ENCODE measurements around the gene COG1.

Gene COG1

DNA sequence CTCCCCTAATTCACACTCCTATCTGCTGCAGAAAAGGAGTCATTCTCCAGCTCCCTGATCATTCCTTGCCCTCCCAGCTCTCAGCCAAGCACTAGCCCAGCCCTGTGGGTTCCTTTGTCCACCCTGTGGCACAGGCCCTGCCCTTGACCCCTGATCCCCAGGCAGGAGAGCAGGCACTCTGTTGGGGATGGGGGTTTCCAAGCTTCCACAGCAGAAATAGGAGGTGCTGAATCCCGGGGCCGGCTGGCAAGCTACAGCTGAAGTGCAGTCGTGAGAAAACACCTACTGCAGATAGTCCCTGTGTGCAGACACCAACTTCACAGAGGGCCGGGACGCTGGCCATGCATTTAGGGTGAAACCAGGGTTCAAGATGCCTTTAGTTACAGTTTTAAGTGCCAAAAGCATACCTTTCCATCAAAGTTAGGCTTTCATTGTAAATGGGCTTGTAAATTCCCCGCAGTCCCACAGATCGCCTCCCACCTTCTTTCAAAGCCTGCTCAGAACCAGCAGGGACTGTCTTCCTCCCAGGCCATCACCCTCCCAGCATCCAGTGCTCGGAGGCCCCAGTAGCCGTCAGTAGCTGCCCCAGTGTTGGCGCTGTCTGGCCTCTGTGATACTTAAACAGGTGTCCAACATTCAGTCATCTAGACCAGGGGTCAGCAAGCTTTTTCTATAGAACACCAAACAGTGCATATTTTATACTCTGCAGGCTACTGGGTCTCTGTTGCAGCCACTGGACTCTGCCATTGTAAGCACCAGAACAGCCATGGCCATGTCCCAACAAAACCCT, 58.2 kb downstream of the COG1 start:
- Histone ChIP-seq H3K36me3 (ENCODE audit: control insufficient read depth in 1 of 2, insufficient read depth in 2 of 2, low read depth in 1 of 2, low read length in 2 of 2) (peaks cover 11 to 12% of the 10 kb centered on the region in 2 experiments), H2AK5ac (ENCODE audit: low read length, severe bottlenecking) (no peak overlapping the region), H4K91ac (ENCODE audit: low read length) (no peak overlapping the region), H2BK120ac (ENCODE audit: low read depth, low read length) (no peak overlapping the region), H3K4me2 (ENCODE audit: low read length, poor library complexity, severe bottlenecking) (no peak overlapping the region), H3K18ac (ENCODE audit: low read depth in 1 of 2, low read length in 2 of 2) (no peak overlapping the region), H3K4me3 (ENCODE audit: insufficient read depth in 1 of 2, low read depth in 1 of 2, low read length in 2 of 2) (no peak overlapping the region), H2BK5ac (ENCODE audit: low read depth, low read length, poor library complexity, severe bottlenecking) (no peak overlapping the region), H2AFZ (ENCODE audit: low read depth, low read length) (no peak overlapping the region), H3K9me3 (ENCODE audit: control insufficient read depth, low read length) (no peaks in the 10 kb centered on the region), H3K4ac (ENCODE audit: low read depth in 1 of 2, low read length in 2 of 2) (no peak overlapping the region), H2BK15ac (ENCODE audit: low read depth, poor library complexity, severe bottlenecking) (no peak overlapping the region), H3K79me1 (replicated peaks; ENCODE audit: low read length, poor library complexity, severe bottlenecking) (no peaks in the 10 kb centered on the region), H3K9ac (ENCODE audit: low read length) (no peak overlapping the region), H3K27ac (ENCODE audit: low read length, poor library complexity, severe bottlenecking) (no peak overlapping the region), H3K27me3 (ENCODE audit: control insufficient read depth in 1 of 2, insufficient read depth in 1 of 2, low read length in 2 of 2) (peaks cover 0 to 39% of the 10 kb centered on the region in 2 experiments), H3K23ac (ENCODE audit: low read length in 2 of 2) (no peak overlapping the region), H2BK12ac (ENCODE audit: low read length in 2 of 2) (no peak overlapping the region), H3K14ac (ENCODE audit: low read length in 2 of 2) (no peak overlapping the region), H3K4me1 (ENCODE audit: control insufficient read depth, insufficient read depth, low read depth, low read length) (no peaks in the 10 kb centered on the region), H4K8ac (ENCODE audit: low read length) (no peak overlapping the region)
- 90% methylated on average over 10 of the region's 10 CpGs for WGBS
- no peak for DNase-seq

DNA sequence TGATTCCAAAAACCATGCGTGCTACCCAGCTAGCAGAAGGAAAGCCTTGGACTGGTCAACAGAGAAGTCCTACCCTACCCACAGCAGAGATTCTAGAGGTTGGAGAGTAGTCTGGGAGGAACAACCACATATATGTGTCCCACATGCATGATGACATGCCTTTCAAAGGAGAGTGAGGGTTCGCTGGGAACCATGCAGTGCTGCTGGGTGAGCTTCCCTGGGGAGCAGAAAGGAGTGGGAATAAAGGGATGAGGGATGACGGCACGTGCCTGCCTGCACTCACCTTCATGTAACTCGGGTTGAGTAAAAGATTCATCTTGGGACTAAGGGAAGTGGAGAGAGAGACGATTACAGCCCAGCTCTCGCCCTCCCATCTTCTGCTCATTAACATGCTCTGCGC, 59.0 kb downstream of the COG1 start:
- Histone ChIP-seq H2AFZ (ENCODE audit: low read depth, low read length) (no peak overlapping the region), H4K91ac (ENCODE audit: low read length) (no peak overlapping the region), H3K27me3 (ENCODE audit: control insufficient read depth in 1 of 2, insufficient read depth in 1 of 2, low read length in 2 of 2) (peaks cover 0 to 42% of the 10 kb centered on the region in 2 experiments), H3K27ac (ENCODE audit: low read length, poor library complexity, severe bottlenecking) (no peak overlapping the region), H3K9me3 (ENCODE audit: control insufficient read depth, low read length) (no peaks in the 10 kb centered on the region), H2BK12ac (ENCODE audit: low read length in 2 of 2) (no peak overlapping the region), H4K8ac (ENCODE audit: low read length) (no peak overlapping the region), H3K23ac (ENCODE audit: low read length in 2 of 2) (no peak overlapping the region), H2AK5ac (ENCODE audit: low read length, severe bottlenecking) (no peak overlapping the region), H3K4me2 (ENCODE audit: low read length, poor library complexity, severe bottlenecking) (no peak overlapping the region), H3K14ac (ENCODE audit: low read length in 2 of 2) (no peak overlapping the region), H3K36me3 (ENCODE audit: control insufficient read depth in 1 of 2, insufficient read depth in 2 of 2, low read depth in 1 of 2, low read length in 2 of 2) (peaks cover 7 to 10% of the 10 kb centered on the region in 2 experiments), H2BK5ac (ENCODE audit: low read depth, low read length, poor library complexity, severe bottlenecking) (no peak overlapping the region), H3K79me1 (replicated peaks; ENCODE audit: low read length, poor library complexity, severe bottlenecking) (no peaks in the 10 kb centered on the region), H2BK15ac (ENCODE audit: low read depth, poor library complexity, severe bottlenecking) (no peak overlapping the region), H3K4me1 (ENCODE audit: control insufficient read depth, insufficient read depth, low read depth, low read length) (no peaks in the 10 kb centered on the region), H3K18ac (ENCODE audit: low read depth in 1 of 2, low read length in 2 of 2) (no peak overlapping the region), H2BK120ac (ENCODE audit: low read depth, low read length) (no peak overlapping the region), H3K4ac (ENCODE audit: low read depth in 1 of 2, low read length in 2 of 2) (no peak overlapping the region), H3K4me3 (ENCODE audit: insufficient read depth in 1 of 2, low read depth in 1 of 2, low read length in 2 of 2) (no peak overlapping the region), H3K9ac (ENCODE audit: low read length) (no peak overlapping the region)
- WGBS: 86% methylated on average over 5 of the region's 8 CpGs
- DNase-seq: no peak

GRCh38 chr17:73255671-73256181, 62.9 kb downstream of the COG1 start:
- H2BK12ac ChIP-seq (ENCODE audit: low read length in 2 of 2): no peak overlapping the region
- H3K4me2 ChIP-seq (ENCODE audit: low read length, poor library complexity, severe bottlenecking): no peak overlapping the region
- 5% methylated on average over 8 of the region's 8 CpGs for WGBS
- no peaks in the 10 kb centered on the region for H3K79me1 ChIP-seq (replicated peaks; ENCODE audit: low read length, poor library complexity, severe bottlenecking)
- H3K4me3 ChIP-seq (ENCODE audit: insufficient read depth in 1 of 2, low read depth in 1 of 2, low read length in 2 of 2): no peak overlapping the region
- H3K9me3 ChIP-seq (ENCODE audit: control insufficient read depth, low read length): no peaks in the 10 kb centered on the region
- no peak overlapping the region for H2BK5ac ChIP-seq (ENCODE audit: low read depth, low read length, poor library complexity, severe bottlenecking)
- H3K18ac ChIP-seq (ENCODE audit: low read depth in 1 of 2, low read length in 2 of 2): no peak overlapping the region
- H3K36me3 ChIP-seq (ENCODE audit: control insufficient read depth in 1 of 2, insufficient read depth in 2 of 2, low read depth in 1 of 2, low read length in 2 of 2): no peaks in the 10 kb centered on the region
- H3K4ac ChIP-seq (ENCODE audit: low read depth in 1 of 2, low read length in 2 of 2): no peak overlapping the region
- peaks cover 0 to 43% of the 10 kb centered on the region in 2 experiments for H3K27me3 ChIP-seq (ENCODE audit: control insufficient read depth in 1 of 2, insufficient read depth in 1 of 2, low read length in 2 of 2)
- no peak overlapping the region for H2BK15ac ChIP-seq (ENCODE audit: low read depth, poor library complexity, severe bottlenecking)
- H2BK120ac ChIP-seq (ENCODE audit: low read depth, low read length): no peak overlapping the region
- no peak overlapping the region for H4K91ac ChIP-seq (ENCODE audit: low read length)
- no peak overlapping the region for H3K23ac ChIP-seq (ENCODE audit: low read length in 2 of 2)
- H3K9ac ChIP-seq (ENCODE audit: low read length): no peak overlapping the region
- H2AK5ac ChIP-seq (ENCODE audit: low read length, severe bottlenecking): no peak overlapping the region
- H3K4me1 ChIP-seq (ENCODE audit: control insufficient read depth, insufficient read depth, low read depth, low read length): peaks cover 3% of the 10 kb centered on the region
- H3K27ac ChIP-seq (ENCODE audit: low read length, poor library complexity, severe bottlenecking): no peak overlapping the region
- H3K14ac ChIP-seq (ENCODE audit: low read length in 2 of 2): no peak overlapping the region
- DNase-seq: peak; percentile 40
- H2AFZ ChIP-seq (ENCODE audit: low read depth, low read length): no peak overlapping the region
- no peak overlapping the region for H4K8ac ChIP-seq (ENCODE audit: low read length)

DNA sequence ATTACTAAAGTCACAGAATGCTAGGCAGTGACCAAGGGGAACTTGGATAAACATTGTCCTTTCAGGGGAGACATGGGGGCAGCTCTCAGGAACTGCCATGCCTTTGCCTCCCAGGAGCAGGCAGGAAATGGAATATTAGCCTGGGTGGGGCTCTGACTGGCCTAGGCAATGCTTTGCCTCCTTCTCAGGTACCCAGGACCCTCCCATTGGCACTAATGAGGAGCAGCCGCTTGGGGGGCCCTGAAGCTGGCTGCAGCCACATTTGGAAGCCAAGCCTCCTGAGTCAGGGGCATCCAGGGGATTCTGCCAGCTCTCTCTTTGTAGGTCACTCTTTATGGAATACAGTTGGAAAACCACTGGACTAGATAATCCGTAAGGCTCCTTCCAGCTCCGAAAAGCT, 63.4 kb downstream of the COG1 start:
- H3K27ac ChIP-seq (ENCODE audit: low read length, poor library complexity, severe bottlenecking): no peak overlapping the region
- no peak overlapping the region for H3K4ac ChIP-seq (ENCODE audit: low read depth in 1 of 2, low read length in 2 of 2)
- no peak for DNase-seq
- no peaks in the 10 kb centered on the region for H3K9me3 ChIP-seq (ENCODE audit: control insufficient read depth, low read length)
- H2BK15ac ChIP-seq (ENCODE audit: low read depth, poor library complexity, severe bottlenecking): no peak overlapping the region
- H3K9ac ChIP-seq (ENCODE audit: low read length): no peak overlapping the region
- peaks cover 3% of the 10 kb centered on the region for H3K4me1 ChIP-seq (ENCODE audit: control insufficient read depth, insufficient read depth, low read depth, low read length)
- no peak overlapping the region for H3K4me3 ChIP-seq (ENCODE audit: insufficient read depth in 1 of 2, low read depth in 1 of 2, low read length in 2 of 2)
- peak overlapping the region in 1 of 2 experiments; percentile 22 for H2BK12ac ChIP-seq (ENCODE audit: low read length in 2 of 2)
- H3K79me1 ChIP-seq (replicated peaks; ENCODE audit: low read length, poor library complexity, severe bottlenecking): no peaks in the 10 kb centered on the region
- peaks cover 0 to 39% of the 10 kb centered on the region in 2 experiments for H3K27me3 ChIP-seq (ENCODE audit: control insufficient read depth in 1 of 2, insufficient read depth in 1 of 2, low read length in 2 of 2)
- no peak overlapping the region for H3K14ac ChIP-seq (ENCODE audit: low read length in 2 of 2)
- H4K8ac ChIP-seq (ENCODE audit: low read length): no peak overlapping the region
- H2AK5ac ChIP-seq (ENCODE audit: low read length, severe bottlenecking): no peak overlapping the region
- no peak overlapping the region for H2AFZ ChIP-seq (ENCODE audit: low read depth, low read length)
- H3K23ac ChIP-seq (ENCODE audit: low read length in 2 of 2): no peak overlapping the region
- no peak overlapping the region for H2BK5ac ChIP-seq (ENCODE audit: low read depth, low read length, poor library complexity, severe bottlenecking)
- H3K18ac ChIP-seq (ENCODE audit: low read depth in 1 of 2, low read length in 2 of 2): no peak overlapping the region
- no peak overlapping the region for H2BK120ac ChIP-seq (ENCODE audit: low read depth, low read length)
- H4K91ac ChIP-seq (ENCODE audit: low read length): no peak overlapping the region
- 99% methylated on average over 3 of the region's 3 CpGs for WGBS
- H3K4me2 ChIP-seq (ENCODE audit: low read length, poor library complexity, severe bottlenecking): no peak overlapping the region
- no peaks in the 10 kb centered on the region for H3K36me3 ChIP-seq (ENCODE audit: control insufficient read depth in 1 of 2, insufficient read depth in 2 of 2, low read depth in 1 of 2, low read length in 2 of 2)

All from mesenchymal stem cell (in vitro differentiated cells and primary cell).